ENCODE measurements around the gene FARSB. TPM values are rescaled to one million over a fixed set of nuclear protein-coding genes. Genes with fewer than 3 reads are reported as not detected.

The FARSB gene
- total and polyA plus RNA-seq, 2 donors (not counting 3 experiments of a cell fraction or from before 2014, with no cell fraction given), result 12.7 to 29.4 TPM

- Histone ChIP-seq H3K9me1 (replicated peaks; ENCODE audit: control insufficient read depth, extremely low read depth, insufficient read depth, low read length) (no peaks in the 10 kb centered on the region), H3K4me3 (replicated peaks in 1 of 3; ENCODE audit: insufficient read depth in 1 of 3, low read depth in 1 of 3, low read length in 3 of 3) (no peak overlapping the region), H3K9ac (replicated peaks; ENCODE audit: extremely low read depth, insufficient read depth, low read length) (no peak overlapping the region), H3K4me1 (ENCODE audit: control insufficient read depth, extremely low read depth, insufficient read depth, low read length) (no peaks in the 10 kb centered on the region), H2AFZ (ENCODE audit: low read depth, low read length) (no peak overlapping the region), H4K20me1 (replicated peaks; ENCODE audit: control insufficient read depth, extremely low read depth, insufficient read depth, low read length) (no peaks in the 10 kb centered on the region), H3K4me2 (ENCODE audit: insufficient read depth, low read length) (no peak overlapping the region), H3K27me3 (ENCODE audit: control insufficient read depth in 2 of 2, insufficient read depth in 2 of 2, low read length in 2 of 2) (no peaks in the 10 kb centered on the region), H3K79me2 (ENCODE audit: control insufficient read depth, insufficient read depth, low read length) (peaks cover 4% of the 10 kb centered on the region), H3K9me3 (replicated peaks; ENCODE audit: control insufficient read depth, insufficient read depth, low read length) (no peaks in the 10 kb centered on the region), H3K36me3 (ENCODE audit: control insufficient read depth in 2 of 2, extremely low read depth in 1 of 2, insufficient read depth in 2 of 2, low read length in 2 of 2) (peaks cover 0 to 13% of the 10 kb centered on the region in 2 experiments), H3K27ac (ENCODE audit: insufficient read depth, low read depth, low read length) (no peak overlapping the region)
- POLR2A ChIA-PET, result no interaction called here
- FAIRE-seq (no peak), DNase-seq (ENCODE audit: low read depth, low spot score) (no peak)
- BruUV-seq (replicated peaks), result no TSS peak
- CTCF ChIA-PET, result interaction anchor here (1.1 to 4.6 kb wide), 2 partner anchors 15 to 291 kb away, joined by 5 to 49 read pairs; no protein-coding TSS in a partner anchor
- TF ChIP-seq JUN (IDR thresholded peaks at IDR 0.05; ENCODE audit: borderline replicate concordance, insufficient read depth, insufficient read length, low read depth), result no peak
- dilution Hi-C loops (cut with MboI; ENCODE audit: extremely low pct_ligation_motif_present, low sequenced_read_pairs) (no loop called here), intact Hi-C loops (cut with micrococcal nuclease) (no loop called here)
Measured at GRCh38 chr2:222609381-222609780, 46.5 kb downstream of the FARSB start.

GRCh38 chr2:222608081-222608480 is 47.8 kb downstream of the FARSB start:
- POLR2A ChIA-PET, result interaction anchor here (0.7 kb wide), 1 partner anchor 853 kb away, joined by 3 read pairs; no protein-coding TSS in a partner anchor
- CTCF ChIA-PET, result interaction anchor here (1.1 kb wide), 1 partner anchor 290 kb away, joined by 3 read pairs; no protein-coding TSS in a partner anchor

More at GRCh38 chr2:222608081-222608480, 47.8 kb downstream of the FARSB start:
- no peaks in the 10 kb centered on the region for H3K9me3 ChIP-seq (replicated peaks; ENCODE audit: control insufficient read depth, insufficient read depth, low read length)
- no peaks in the 10 kb centered on the region for H3K9me1 ChIP-seq (replicated peaks; ENCODE audit: control insufficient read depth, extremely low read depth, insufficient read depth, low read length)
- FAIRE-seq (no peak), DNase-seq (ENCODE audit: low read depth, low spot score) (no peak)
- H3K4me3 ChIP-seq (replicated peaks in 1 of 3; ENCODE audit: insufficient read depth in 1 of 3, low read depth in 1 of 3, low read length in 3 of 3), result no peak overlapping the region
- no peak overlapping the region for H2AFZ ChIP-seq (ENCODE audit: low read depth, low read length)
- H3K27ac ChIP-seq (ENCODE audit: insufficient read depth, low read depth, low read length), result no peak overlapping the region
- no peak for TF ChIP-seq EZH2 (IDR thresholded peaks at IDR 0.05; ENCODE audit: borderline replicate concordance, low read depth, low read length, severe bottlenecking)
- no peak for TF ChIP-seq CTCF (IDR thresholded peaks at IDR 0.05; ENCODE audit: extremely low read depth in 1 of 2, insufficient read depth in 1 of 2, low read depth in 1 of 2, low read length in 2 of 2)
- no peak for TF ChIP-seq MYC (IDR thresholded peaks at IDR 0.05; ENCODE audit: low read depth, low read length)
- TF ChIP-seq GATA2 (IDR thresholded peaks at IDR 0.05; ENCODE audit: insufficient read depth, insufficient read length, low read depth, low read length), result no peak
- no peak for TF ChIP-seq FOS (IDR thresholded peaks at IDR 0.05; ENCODE audit: borderline replicate concordance, insufficient read depth, low read length)
- TF ChIP-seq POLR2A (IDR thresholded peaks at IDR 0.05; ENCODE audit: low read depth, low read length), result no peak
- no peak for TF ChIP-seq JUN (IDR thresholded peaks at IDR 0.05; ENCODE audit: borderline replicate concordance, insufficient read depth, insufficient read length, low read depth)
- no peak for TF ChIP-seq POLR2AphosphoS5 (IDR thresholded peaks at IDR 0.05; ENCODE audit: insufficient read depth, low read depth, low read length)
- no peak for TF ChIP-seq MAX (IDR thresholded peaks at IDR 0.05; ENCODE audit: insufficient read depth, insufficient read length)
- H3K27me3 ChIP-seq (ENCODE audit: control insufficient read depth in 2 of 2, insufficient read depth in 2 of 2, low read length in 2 of 2), result no peaks in the 10 kb centered on the region
- BruUV-seq (replicated peaks), result no TSS peak
- no peak overlapping the region for H3K4me2 ChIP-seq (ENCODE audit: insufficient read depth, low read length)
- H4K20me1 ChIP-seq (replicated peaks; ENCODE audit: control insufficient read depth, extremely low read depth, insufficient read depth, low read length), result no peaks in the 10 kb centered on the region
- peaks cover 0 to 13% of the 10 kb centered on the region in 2 experiments for H3K36me3 ChIP-seq (ENCODE audit: control insufficient read depth in 2 of 2, extremely low read depth in 1 of 2, insufficient read depth in 2 of 2, low read length in 2 of 2)
- H3K9ac ChIP-seq (replicated peaks; ENCODE audit: extremely low read depth, insufficient read depth, low read length), result no peak overlapping the region
- dilution Hi-C loops (cut with MboI; ENCODE audit: extremely low pct_ligation_motif_present, low sequenced_read_pairs) (no loop called here), intact Hi-C loops (cut with micrococcal nuclease) (no loop called here)
- no peaks in the 10 kb centered on the region for H3K4me1 ChIP-seq (ENCODE audit: control insufficient read depth, extremely low read depth, insufficient read depth, low read length)
- peaks cover 4% of the 10 kb centered on the region for H3K79me2 ChIP-seq (ENCODE audit: control insufficient read depth, insufficient read depth, low read length)

Data from endothelial cell of umbilical vein (primary cell).